CD14-positive monocyte (primary cell): ENCODE data around the gene KRTAP10-8. TPM values are rescaled to one million over a fixed set of nuclear protein-coding genes. Genes with fewer than 3 reads are reported as not detected.
A peak's percentile ranks its signal among the peaks of the same experiment; 100 is the strongest.
"Not testable (repeated sequence)": the region's sequence is repeated elsewhere in the genome, so short reads cannot be mapped to it uniquely, and the experiment has no call there.

ENCODE experiments used
- DNase-seq, 3 donors: peaks; one replicate each; pipeline ENCODE4 v3.0.0-alpha.2; 2011 to 2022
- H2AFZ ChIP-seq: 2 replicates; pipeline ENCODE4 v1.6.0; 2012; ENCODE audit warnings: mild to moderate bottlenecking, low read depth, low read length, inconsistent platforms; ENCODE audit not compliant: insufficient read depth, poor library complexity, severe bottlenecking
- H3K27ac ChIP-seq, 2 donors: 1 replicate in 1 of 2; 2 replicates in 1 of 2; pipeline ENCODE4 v1.5.1; 2012 to 2013; ENCODE audit warnings: low read length in 2 of 2, control low read depth in 1 of 2, inconsistent platforms in 1 of 2, low read depth in 1 of 2, mild to moderate bottlenecking in 1 of 2
- H3K27me3 ChIP-seq, 2 donors: one replicate each; pipeline versions ENCODE4 v1.6.0 to v1.6.1; 2011 to 2013; ENCODE audit warnings: low read length in 2 of 2; ENCODE audit not compliant: control insufficient read depth in 2 of 2, insufficient read depth in 2 of 2
- H3K36me3 ChIP-seq, 2 donors: replicated peaks in 1 of 2; 1 replicate in 1 of 2; 2 replicates in 1 of 2; pipeline versions ENCODE4 v1.5.1 to v1.6.1; 2012 to 2013; ENCODE audit warnings: low read length in 2 of 2, control low read depth in 1 of 2, inconsistent platforms in 1 of 2, mild to moderate bottlenecking in 1 of 2; ENCODE audit not compliant: insufficient read depth in 2 of 2, control insufficient read depth in 1 of 2
- H3K4me1 ChIP-seq, 2 donors: 1 replicate in 1 of 2; 2 replicates in 1 of 2; pipeline versions ENCODE4 v1.5.1 to v1.6.1; 2012 to 2013; ENCODE audit warnings: low read length in 2 of 2, control low read depth in 1 of 2, inconsistent platforms in 1 of 2, mild to moderate bottlenecking in 1 of 2, moderate library complexity in 1 of 2; ENCODE audit not compliant: insufficient read depth in 2 of 2, control insufficient read depth in 1 of 2
- H3K4me2 ChIP-seq: replicated peaks from 2 replicates; pipeline ENCODE3; 2012; ENCODE audit warnings: low read length, moderate library complexity, mild to moderate bottlenecking; ENCODE audit not compliant: poor library complexity, severe bottlenecking; ENCODE audit errors: extremely low read depth
- H3K4me3 ChIP-seq, 3 experiments: fragments of 200-600 bp in 1 of 3; sonication (generic) in 1 of 3; replicated peaks in 1 of 3; 1 replicate in 2 of 3; 2 replicates in 1 of 3; pipeline ENCODE4 v1.5.1; 2011 to 2013; ENCODE audit warnings: low read length in 3 of 3, mild to moderate bottlenecking in 3 of 3, control low read depth in 2 of 3, low read depth in 2 of 3, inconsistent platforms in 1 of 3, moderate library complexity in 1 of 3
- H3K79me2 ChIP-seq: 2 replicates; pipeline ENCODE4 v1.6.0; 2012; ENCODE audit warnings: mild to moderate bottlenecking, control low read depth, inconsistent platforms, low read length, moderate library complexity; ENCODE audit not compliant: insufficient read depth
- H3K9ac ChIP-seq: 2 replicates; pipeline ENCODE4 v1.6.0; 2017; ENCODE audit warnings: low read length, mild to moderate bottlenecking; ENCODE audit not compliant: insufficient read depth, poor library complexity, severe bottlenecking
- H3K9me3 ChIP-seq, 2 donors: replicated peaks in 1 of 2; 1 replicate in 1 of 2; 2 replicates in 1 of 2; pipeline versions ENCODE4 v1.5.1 to v1.6.1; 2012 to 2013; ENCODE audit warnings: low read length in 2 of 2, control low read depth in 1 of 2; ENCODE audit not compliant: control insufficient read depth in 1 of 2, insufficient read depth in 1 of 2
- H4K20me1 ChIP-seq: 2 replicates; pipeline ENCODE4 v1.6.0; 2012; ENCODE audit warnings: mild to moderate bottlenecking, low read length, control low read depth, moderate library complexity; ENCODE audit not compliant: insufficient read depth
- H3K27ac Mint-ChIP-seq, 7 donors: one replicate each; pipeline ENCODE4 v1.8.0; 2020; ENCODE audit warnings: mild to moderate bottlenecking in 7 of 7, mixed read lengths in 7 of 7, moderate library complexity in 6 of 7, inconsistent platforms in 2 of 7
- H3K27me3 Mint-ChIP-seq, 3 donors: one replicate each; pipeline ENCODE4 v1.8.0; 2021 to 2022; ENCODE audit warnings: low read depth in 3 of 3, mild to moderate bottlenecking in 3 of 3, mixed read lengths in 3 of 3, moderate library complexity in 3 of 3, inconsistent platforms in 1 of 3
- H3K36me3 Mint-ChIP-seq, 2 donors: one replicate each; pipeline ENCODE4 v1.8.0; 2020; ENCODE audit warnings: mixed read lengths in 2 of 2, inconsistent platforms in 1 of 2, mild to moderate bottlenecking in 1 of 2
- H3K4me1 Mint-ChIP-seq: one replicate; pipeline ENCODE4 v1.8.0; 2020; ENCODE audit warnings: mild to moderate bottlenecking, mixed read lengths
- H3K4me3 Mint-ChIP-seq, 2 donors: one replicate each; pipeline ENCODE4 v1.8.0; 2020; ENCODE audit warnings: mild to moderate bottlenecking in 2 of 2, mixed read lengths in 2 of 2, moderate library complexity in 1 of 2
- H3K9me3 Mint-ChIP-seq, 7 donors: one replicate each; pipeline ENCODE4 v1.8.0; 2020 to 2022; ENCODE audit warnings: mixed read lengths in 7 of 7, mild to moderate bottlenecking in 6 of 7, moderate library complexity in 6 of 7, inconsistent platforms in 2 of 7
- CTCF ChIP-seq: fragments of 200-600 bp; IDR thresholded peaks from one replicate; pipeline ENCODE4 v1.8.0; 2022; ENCODE audit warnings: antibody characterized with exemption, mild to moderate bottlenecking
- WGBS: methylation state at CpG from one replicate; pipeline ENCODE4 v1.1.5; 2013; ENCODE audit warnings: missing lambda C conversion rate; ENCODE audit not compliant: insufficient coverage; 5-methylcytosine and 5-hydroxymethylcytosine counted together
- intact Hi-C, 2 donors: fragments of 100-400 bp; cut with micrococcal nuclease; formaldehyde crosslinking; loops; one replicate each; pipeline versions ENCODE4 v1.15.0 to v1.15.1; 2023
- polyA plus RNA-seq, 3 donors: library from polyadenylated mRNA; depleted of rRNA in 1 of 3; unstranded in 2 of 3; stranded (reverse) in 1 of 3; fragments of 300-500 nt in 2 of 3; fragments of >200 nt in 1 of 3; fragmentation: Illumina TruSeq in 2 of 3; gene quantifications; 1 replicate in 2 of 3; 2 replicates in 1 of 3; pipeline ENCODE4 v1.2.3, GENCODE V29; 2012 to 2021

KRTAP10-8 gene
- polyA plus RNA-seq, 3 donors: not detected

GRCh38 chr21:44589586-44590305 lies 22.1 kb upstream of the KRTAP10-8 start:
- Mint-ChIP-seq H3K4me1 (no peaks in the 10 kb centered on the region), H3K27me3 (peaks cover 2 to 42% (median 10%) of the 10 kb centered on the region in 3 donors), H3K36me3 (no peaks in the 10 kb centered on the region), H3K9me3 (peaks cover 2 to 19% (median 5%) of the 10 kb centered on the region in 7 donors), H3K4me3 (no peak overlapping the region), H3K27ac (no peak overlapping the region)
- no peaks in the 10 kb centered on the region for H3K79me2 ChIP-seq
- H3K27me3 ChIP-seq: peaks cover 0 to 9% of the 10 kb centered on the region in 2 donors
- H3K4me3 ChIP-seq: no peak overlapping the region
- no peaks in the 10 kb centered on the region for H4K20me1 ChIP-seq
- H2AFZ ChIP-seq: no peak overlapping the region
- no peaks in the 10 kb centered on the region for H3K4me1 ChIP-seq
- TF ChIP-seq CTCF: no peak
- no peak overlapping the region for H3K9ac ChIP-seq
- WGBS: 85% methylated on average over 21 of the region's 24 CpGs
- no peaks in the 10 kb centered on the region for H3K36me3 ChIP-seq
- DNase-seq: no peak
- no peak overlapping the region for H3K4me2 ChIP-seq
- no peaks in the 10 kb centered on the region for H3K9me3 ChIP-seq
- intact Hi-C loops: no loop called here
- no peak overlapping the region for H3K27ac ChIP-seq

- H4K20me1 ChIP-seq: no peaks in the 10 kb centered on the region
- H3K36me3 Mint-ChIP-seq: no peaks in the 10 kb centered on the region
- no peaks in the 10 kb centered on the region for H3K9me3 ChIP-seq
- no peak overlapping the region for H2AFZ ChIP-seq
- peaks cover 0 to 6% of the 10 kb centered on the region in 2 donors for H3K27me3 ChIP-seq
- no peak overlapping the region for H3K27ac ChIP-seq
- H3K4me3 Mint-ChIP-seq: no peak overlapping the region
- DNase-seq: no peak
- no peak overlapping the region for H3K4me2 ChIP-seq
- no peak overlapping the region for H3K27ac Mint-ChIP-seq
- H3K27me3 Mint-ChIP-seq: peaks cover 2 to 37% (median 7%) of the 10 kb centered on the region in 3 donors
- no peaks in the 10 kb centered on the region for H3K4me1 ChIP-seq
- H3K9ac ChIP-seq: no peak overlapping the region
- no peaks in the 10 kb centered on the region for H3K4me1 Mint-ChIP-seq
- H3K36me3 ChIP-seq: no peaks in the 10 kb centered on the region
- H3K79me2 ChIP-seq: no peaks in the 10 kb centered on the region
- no peak for TF ChIP-seq CTCF
- peaks cover 0 to 16% (median 5%) of the 10 kb centered on the region in 7 donors for H3K9me3 Mint-ChIP-seq
- WGBS: 79% methylated on average over 2 of the region's 10 CpGs
- no peak overlapping the region for H3K4me3 ChIP-seq
- intact Hi-C loops: no loop called here
Observed at GRCh38 chr21:44590311-44590721, 21.6 kb upstream of the KRTAP10-8 start.

GRCh38 chr21:44590897-44591800 lies 20.7 kb upstream of the KRTAP10-8 start:
- H2AFZ ChIP-seq, DNase-seq, H3K9me3 ChIP-seq, H3K27ac ChIP-seq, H3K9ac ChIP-seq, H3K4me1 Mint-ChIP-seq, H3K4me3 ChIP-seq, H3K4me3 Mint-ChIP-seq, H3K36me3 ChIP-seq, H4K20me1 ChIP-seq, H3K27me3 ChIP-seq, H3K4me2 ChIP-seq, H3K36me3 Mint-ChIP-seq, H3K9me3 Mint-ChIP-seq, intact Hi-C loops, H3K79me2 ChIP-seq, H3K4me1 ChIP-seq: not testable (repeated sequence)
- Mint-ChIP-seq H3K27me3 (peaks cover 2 to 34% (median 7%) of the 10 kb centered on the region in 3 donors), H3K27ac (peak overlapping the region in 1 of 7 donors; percentile 41)
- WGBS: over 99% methylated on average over 10 of the region's 19 CpGs
